GM19468 (cell line): ENCODE measurements around the gene WNK2.
"Not testable (repeated sequence)": the region's sequence is repeated elsewhere in the genome, so short reads cannot be mapped to it uniquely, and the experiment has no call there.

ENCODE experiments used
- ATAC-seq: cut with Tn5 transposase; IDR thresholded peaks from one replicate; pipeline ENCODE4 v1.9.1; 2021; ENCODE audit warnings: mild to moderate bottlenecking, moderate library complexity, moderate number of reproducible peaks; ENCODE audit not compliant: unreplicated experiment; ENCODE audit errors: extremely low read depth

The WNK2 gene

GRCh38 chr9:93345643-93346230, 161.8 kb downstream of the WNK2 start:
- ATAC-seq, result no peak

GRCh38 chr9:93346231-93347112, 162.5 kb downstream of the WNK2 start:
- no peak for ATAC-seq

GRCh38 chr9:93347371-93347975, 163.5 kb downstream of the WNK2 start:
- ATAC-seq, result not testable (repeated sequence)

- ATAC-seq, result not testable (repeated sequence)
Measured at GRCh38 chr9:93353413-93354310, 169.7 kb downstream of the WNK2 start.

- ATAC-seq, result no peak
Measured at GRCh38 chr9:93354451-93354850, 170.5 kb downstream of the WNK2 start.

- ATAC-seq, result no peak
Measured at GRCh38 chr9:93355827-93356226, 171.9 kb downstream of the WNK2 start.

- no peak for ATAC-seq
Measured at GRCh38 chr9:93357649-93358048, 173.7 kb downstream of the WNK2 start.

- ATAC-seq, result not testable (repeated sequence)
Measured at GRCh38 chr9:93359907-93360306, 176.0 kb downstream of the WNK2 start.

- no peak for ATAC-seq
Measured at GRCh38 chr9:93361995-93362394, 178.1 kb downstream of the WNK2 start.

GRCh38 chr9:93364734-93365426, 180.9 kb downstream of the WNK2 start:
- no peak for ATAC-seq

- ATAC-seq, result no peak
Measured at GRCh38 chr9:93365427-93366118, 181.6 kb downstream of the WNK2 start.

GRCh38 chr9:93366119-93366447, 182.1 kb downstream of the WNK2 start:
- ATAC-seq, result no peak

GRCh38 chr9:93366486-93366885, 182.5 kb downstream of the WNK2 start:
- not testable (repeated sequence) for ATAC-seq

- ATAC-seq, result no peak
Measured at GRCh38 chr9:93368437-93368836, 184.5 kb downstream of the WNK2 start.

GRCh38 chr9:93369686-93370085, 185.7 kb downstream of the WNK2 start:
- ATAC-seq, result no peak
